Transverse colon (tissue), 4 donors: Measurements from ENCODE around the gene SLC7A14. TPM values are rescaled to one million over a fixed set of nuclear protein-coding genes. Genes with fewer than 3 reads are reported as not detected.
A peak's percentile ranks its signal among the peaks of the same experiment; 100 is the strongest.

Experiments used
- DNase-seq: peaks from one replicate; pipeline ENCODE4 v3.0.0-alpha.2; 2019
- H3K27ac ChIP-seq, 4 donors: fragments of 200-600 bp; sonication (generic); 2 replicates each; pipeline ENCODE4 v1.5.1; 2016 to 2018; ENCODE audit warnings: inconsistent platforms in 4 of 4
- H3K27me3 ChIP-seq: fragments of 200-600 bp; sonication (generic); 2 replicates; pipeline ENCODE4 v1.5.1; 2017; ENCODE audit warnings: inconsistent platforms
- H3K36me3 ChIP-seq, 4 donors: fragments of 200-600 bp; sonication (generic); 2 replicates each; pipeline ENCODE4 v1.5.1; 2017 to 2019; ENCODE audit warnings: inconsistent platforms in 4 of 4
- H3K4me1 ChIP-seq, 4 donors: fragments of 200-600 bp; sonication (generic); 2 replicates each; pipeline ENCODE4 v1.5.1; 2017 to 2020; ENCODE audit warnings: inconsistent platforms in 4 of 4
- H3K4me3 ChIP-seq, 4 donors: fragments of 200-600 bp; sonication (generic); 1 replicate in 1 of 4; 2 replicates in 3 of 4; pipeline versions ENCODE4 v1.5.1 to v1.6.1; 2017 to 2019; ENCODE audit warnings: inconsistent platforms in 4 of 4
- H3K9me3 ChIP-seq, 2 donors: fragments of 200-600 bp; sonication (generic); 2 replicates each; pipeline ENCODE4 v1.5.1; 2017 to 2019; ENCODE audit warnings: inconsistent platforms in 2 of 2
- CTCF ChIP-seq, 5 experiments: fragments of 200-600 bp in 3 of 5; fragments of 450-650 bp in 2 of 5; sonication (generic) in 3 of 5; IDR thresholded peaks; 1 replicate in 2 of 5; 2 replicates in 3 of 5; pipeline ENCODE4 v1.5.1; 2016 to 2017; ENCODE audit warnings: antibody characterized with exemption in 5 of 5, inconsistent platforms in 3 of 5, mild to moderate bottlenecking in 2 of 5, moderate library complexity in 1 of 5
- EP300 ChIP-seq: sonication (generic); formaldehyde crosslinking; IDR thresholded peaks from one replicate; pipeline ENCODE4 v1.6.1; 2017; ENCODE audit warnings: antibody characterized with exemption, low read depth
- POLR2A ChIP-seq: fragments of 450-650 bp; IDR thresholded peaks from one replicate; pipeline ENCODE4 v1.6.1; 2016; ENCODE audit warnings: antibody characterized with exemption, mild to moderate bottlenecking, moderate library complexity
- POLR2AphosphoS5 ChIP-seq, 3 donors: sonication (generic); formaldehyde crosslinking; IDR thresholded peaks; one replicate each; pipeline ENCODE4 v1.6.1; 2016; ENCODE audit warnings: antibody characterized with exemption in 3 of 3
- WGBS, 2 donors: methylation state at CpG; one replicate each; pipeline ENCODE4 v1.1.5; 2018; ENCODE audit warnings: low coverage in 1 of 2; 5-methylcytosine and 5-hydroxymethylcytosine counted together
- in situ Hi-C, 4 donors: fragments of 200-750 bp; cut with MboI; loops; one replicate each; pipeline versions ENCODE4 v1.15.0 to v1.15.1; 2017; ENCODE audit warnings: low sequenced_read_pairs in 3 of 4, low pct_ligation_motif_present in 1 of 4, low pct_unique_long_range_greater_than_20kb in 1 of 4
- intact Hi-C: fragments of 100-400 bp; cut with DNase I; formaldehyde crosslinking; loops from one replicate; pipeline ENCODE4 v1.15.1; 2023; ENCODE audit warnings: low total_unique reads
- total RNA-seq, 4 donors: library from RNA; depleted of rRNA; stranded (reverse); fragments of >200 nt; gene quantifications; one replicate each; pipeline ENCODE4 v1.1.0, GENCODE V29; 2016

Gene SLC7A14
- total RNA-seq, 4 donors from 2014 or later: 0.48 to 0.80 (median 0.72) TPM

- Histone ChIP-seq H3K4me3 (no peak overlapping the region), H3K9me3 (no peaks in the 10 kb centered on the region), H3K27me3 (no peaks in the 10 kb centered on the region), H3K36me3 (no peaks in the 10 kb centered on the region), H3K4me1 (no peaks in the 10 kb centered on the region), H3K27ac (no peak overlapping the region)
- TF ChIP-seq EP300 (no peak), POLR2A (no peak), POLR2AphosphoS5 (IDR thresholded peaks at IDR 0.05) (no peak), CTCF (IDR thresholded peaks at IDR 0.05) (no peak)
- WGBS, 2 donors: 81 to 91% methylated on average over 2 of the region's 2 CpGs
- DNase-seq: no peak
- in situ Hi-C loops (no loop called here), intact Hi-C loops (no loop called here)
These were observed 85.4 kb downstream of the SLC7A14 start for GRCh38 chr3:170500462-170500861.

GRCh38 chr3:170499562-170500156, 86.2 kb downstream of the SLC7A14 start:
- H3K4me1 ChIP-seq: no peaks in the 10 kb centered on the region
- 34 to 51% methylated on average over 3 of the region's 3 CpGs for WGBS, 2 donors
- no peak overlapping the region for H3K4me3 ChIP-seq
- H3K9me3 ChIP-seq: no peaks in the 10 kb centered on the region
- intact Hi-C loops: no loop called here
- TF ChIP-seq CTCF (IDR thresholded peaks at IDR 0.05) (peak; percentile 21 to 44 (median 26)), EP300 (no peak)
- no peak overlapping the region for H3K27ac ChIP-seq
- peak; percentile 25 for DNase-seq
- H3K36me3 ChIP-seq: no peaks in the 10 kb centered on the region
- no peaks in the 10 kb centered on the region for H3K27me3 ChIP-seq
- in situ Hi-C loops: no loop called here

GRCh38 chr3:170497207-170498095, 88.4 kb downstream of the SLC7A14 start:
- H3K36me3 ChIP-seq: no peaks in the 10 kb centered on the region
- H3K27me3 ChIP-seq: no peaks in the 10 kb centered on the region
- H3K9me3 ChIP-seq: no peaks in the 10 kb centered on the region
- TF ChIP-seq CTCF (IDR thresholded peaks at IDR 0.05): no peak
- no peak for TF ChIP-seq EP300
- no peak for TF ChIP-seq POLR2AphosphoS5 (IDR thresholded peaks at IDR 0.05)
- no peak for TF ChIP-seq POLR2A
- 58 to 77% methylated on average over 4 to 6 of the region's 6 CpGs for WGBS, 2 donors
- in situ Hi-C loops (no loop called here), intact Hi-C loops (no loop called here)
- no peak overlapping the region for H3K27ac ChIP-seq
- no peak overlapping the region for H3K4me3 ChIP-seq
- no peaks in the 10 kb centered on the region for H3K4me1 ChIP-seq
- DNase-seq: no peak

- TF ChIP-seq POLR2A (no peak), CTCF (IDR thresholded peaks at IDR 0.05) (no peak), EP300 (no peak), POLR2AphosphoS5 (IDR thresholded peaks at IDR 0.05) (no peak)
- Histone ChIP-seq H3K36me3 (no peaks in the 10 kb centered on the region), H3K27me3 (no peaks in the 10 kb centered on the region), H3K9me3 (no peaks in the 10 kb centered on the region), H3K27ac (no peak overlapping the region), H3K4me3 (no peak overlapping the region), H3K4me1 (no peaks in the 10 kb centered on the region)
- WGBS, 2 donors: 91 to 100% methylated on average over 3 to 6 of the region's 6 CpGs
- in situ Hi-C loops: no loop called here
- no peak for DNase-seq
- intact Hi-C loops: no loop called here
These were observed 89.1 kb downstream of the SLC7A14 start for GRCh38 chr3:170496868-170497140.
